SK-N-SH (cell line): Measurements from ENCODE around the gene MEGF10. TPM values are rescaled to one million over a fixed set of nuclear protein-coding genes. Genes with fewer than 3 reads are reported as not detected.

Experiments used
- CTCF ChIA-PET: fragments of 300-600, 350-600 bp; formaldehyde crosslinking; extraction: SDS; loops from one replicate; lab custom pipeline; 2021; lab: Yijun Ruan, JAX
- POLR2A ChIA-PET: fragments of 350-600 bp; sonication (Branson Sonifier 250); formaldehyde crosslinking; extraction: SDS; loops from one replicate; lab custom pipeline; 2020; ENCODE audit warnings: antibody characterized with exemption, inconsistent platforms; lab: Yijun Ruan, JAX
- DNase-seq: peaks from one replicate; pipeline ENCODE4 v3.0.0; 2012
- H2AFZ ChIP-seq: fragments of 200-600 bp; sonication (generic); 2 replicates; pipeline ENCODE4 v1.8.1; 2016; ENCODE audit warnings: antibody characterized with exemption, mild to moderate bottlenecking, low read depth
- H3F3A ChIP-seq: fragments of 200-600 bp; sonication (generic); replicated peaks from 2 replicates; pipeline ENCODE3; 2016; ENCODE audit warnings: antibody characterized with exemption, mild to moderate bottlenecking; ENCODE audit not compliant: insufficient read depth
- H3K27ac ChIP-seq, 2 experiments: fragments of 200-500 bp in 1 of 2; fragments of 200-600 bp in 1 of 2; sonication (Bioruptor generic) in 1 of 2; sonication (generic), shearing (Covaris generic) in 1 of 2; 2 replicates each; pipeline versions ENCODE4 v1.5.1 to v1.6.1; 2014 to 2016; ENCODE audit warnings: low read depth in 2 of 2, inconsistent platforms in 1 of 2, low read length in 1 of 2, mild to moderate bottlenecking in 1 of 2, mixed read lengths in 1 of 2
- H3K27me3 ChIP-seq: fragments of 200-600 bp; sonication (generic), shearing (Covaris generic); 2 replicates; pipeline ENCODE4 v1.6.1; 2016; ENCODE audit warnings: mixed run types; ENCODE audit not compliant: insufficient read depth
- H3K36me3 ChIP-seq, 2 experiments: fragments of 200-500 bp in 1 of 2; fragments of 200-600 bp in 1 of 2; sonication (Bioruptor generic) in 1 of 2; sonication (generic) in 1 of 2; replicated peaks in 1 of 2; 2 replicates each; pipeline versions ENCODE3 to v1.5.1; 2014 to 2016; ENCODE audit warnings: low read length in 1 of 2, mild to moderate bottlenecking in 1 of 2; ENCODE audit not compliant: insufficient read depth in 2 of 2, control insufficient read depth in 1 of 2
- H3K4me1 ChIP-seq, 2 experiments: fragments of 200-500 bp in 1 of 2; fragments of 200-600 bp in 1 of 2; sonication (Bioruptor generic) in 1 of 2; sonication (generic), shearing (Covaris generic) in 1 of 2; 2 replicates each; pipeline versions ENCODE4 v1.5.1 to v1.6.1; 2014 to 2016; ENCODE audit warnings: low read depth in 1 of 2, low read length in 1 of 2, mixed run types in 1 of 2; ENCODE audit not compliant: insufficient read depth in 2 of 2, control insufficient read depth in 1 of 2
- H3K4me2 ChIP-seq: fragments of 200-600 bp; sonication (generic), shearing (Covaris generic); 2 replicates; pipeline ENCODE4 v1.6.1; 2017; ENCODE audit warnings: mixed run types
- H3K4me3 ChIP-seq, 2 experiments: fragments of 200-500 bp in 1 of 2; fragments of 200-600 bp in 1 of 2; sonication (Bioruptor generic) in 1 of 2; sonication (generic), shearing (Covaris generic) in 1 of 2; 2 replicates each; pipeline versions ENCODE4 v1.5.1 to v1.8.1; 2014 to 2016; ENCODE audit warnings: low read depth in 2 of 2, inconsistent platforms in 1 of 2, low read length in 1 of 2, mild to moderate bottlenecking in 1 of 2, mixed read lengths in 1 of 2, moderate library complexity in 1 of 2
- H3K79me2 ChIP-seq: fragments of 200-600 bp; sonication (generic); 2 replicates; pipeline ENCODE4 v1.8.1; 2017; ENCODE audit warnings: mild to moderate bottlenecking; ENCODE audit not compliant: insufficient read depth
- H3K9ac ChIP-seq: fragments of 200-600 bp; sonication (generic); 2 replicates; pipeline ENCODE4 v1.6.1; 2017; ENCODE audit warnings: mixed run types
- H3K9me2 ChIP-seq: fragments of 200-600 bp; sonication (generic); 2 replicates; pipeline ENCODE4 v1.6.1; 2017; ENCODE audit warnings: mixed run types
- H3K9me3 ChIP-seq: fragments of 200-600 bp; sonication (generic); 2 replicates; pipeline ENCODE4 v1.6.1; 2017; ENCODE audit warnings: mixed run types, mild to moderate bottlenecking, moderate library complexity
- H4K20me1 ChIP-seq: fragments of 200-600 bp; sonication (generic); 2 replicates; pipeline ENCODE4 v1.6.1; 2017; ENCODE audit warnings: mild to moderate bottlenecking, mixed run types; ENCODE audit not compliant: insufficient read depth
- NRF1 ChIP-seq: IDR thresholded peaks from 2 replicates; pipeline ENCODE4 v1.6.1; 2012; ENCODE audit warnings: low read depth, mild to moderate bottlenecking, low read length
- RFX5 ChIP-seq: IDR thresholded peaks from 2 replicates; pipeline ENCODE4 v1.6.1; 2012; ENCODE audit warnings: mild to moderate bottlenecking, improper control_type of control experiment, low read length
- RXRA ChIP-seq: IDR thresholded peaks from 2 replicates; pipeline ENCODE4 v1.4.0; 2012; ENCODE audit warnings: low read depth, mild to moderate bottlenecking, borderline replicate concordance
- SIN3A ChIP-seq: IDR thresholded peaks from 2 replicates; pipeline ENCODE4 v1.6.1; 2012; ENCODE audit warnings: low read depth, mild to moderate bottlenecking, low read length, moderate library complexity, borderline replicate concordance
- SMC3 ChIP-seq: IDR thresholded peaks from 2 replicates; pipeline ENCODE4 v1.6.1; 2012; ENCODE audit warnings: low read depth, low read length, improper control_type of control experiment
- TCF12 ChIP-seq: IDR thresholded peaks from 2 replicates; pipeline ENCODE4 v1.4.0; 2012
- polyA plus RNA-seq, 3 experiments: library from polyadenylated mRNA; depleted of rRNA; stranded (reverse); fragments of >200 nt; gene quantifications; 2 replicates each; pipeline ENCODE4 v1.2.3, GENCODE V29; 2012
- TF ChIP-seq, protein P1 (sequence below): fragments of 200-600 bp; sonication (generic); IDR thresholded peaks from 2 replicates; pipeline ENCODE4 v1.6.1; 2017; ENCODE audit warnings: antibody characterized with exemption, mild to moderate bottlenecking, moderate library complexity
- TF ChIP-seq, protein P2 (sequence below): IDR thresholded peaks from 2 replicates; pipeline ENCODE4 v1.4.0; 2012; ENCODE audit warnings: low read depth, borderline replicate concordance
- TF ChIP-seq, protein P3 (sequence below): IDR thresholded peaks from 2 replicates; pipeline ENCODE4 v1.6.1; 2012; ENCODE audit warnings: mild to moderate bottlenecking, low read depth, low read length, moderate library complexity
- TF ChIP-seq, protein P4 (sequence below): IDR thresholded peaks from 2 replicates; pipeline ENCODE4 v1.4.0; 2012; ENCODE audit warnings: low read depth

The MEGF10 gene
- polyA plus RNA-seq, 1 of the 3 experiments (the other 2 are of a cell fraction): 1.1 TPM

DNA sequence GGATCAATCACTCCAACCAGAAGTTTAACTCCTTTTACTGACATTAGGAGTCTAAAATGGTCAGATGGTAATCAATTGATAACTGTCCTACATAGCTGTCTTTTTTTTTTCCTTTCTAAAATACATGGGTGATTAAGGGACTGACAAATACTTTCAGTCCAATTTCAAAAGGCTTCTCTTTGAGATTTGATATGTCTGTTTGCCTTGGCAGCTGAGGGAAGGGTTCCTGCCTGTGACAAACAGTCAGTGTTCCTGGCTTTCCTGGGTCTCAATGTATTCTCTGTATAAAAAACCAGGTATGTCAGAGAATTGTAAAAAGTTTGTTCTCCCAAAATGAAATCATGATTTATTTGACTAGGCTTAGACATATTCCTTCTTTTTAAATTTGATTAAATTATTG, 84.5 kb downstream of the MEGF10 start:
- H3K4me2 ChIP-seq: no peak overlapping the region
- peaks cover 2 to 9% of the 10 kb centered on the region in 2 experiments; a peak in 3 of 4 replicates for H3K4me1 ChIP-seq
- H3K27me3 ChIP-seq: no peaks in the 10 kb centered on the region
- H4K20me1 ChIP-seq: no peaks in the 10 kb centered on the region
- H3K79me2 ChIP-seq: no peaks in the 10 kb centered on the region
- H3K36me3 ChIP-seq: no peaks in the 10 kb centered on the region
- CTCF ChIA-PET: interaction anchor here (1.4 kb wide), 1 partner anchor 22 kb away, joined by 4 read pairs; no protein-coding TSS in a partner anchor
- TF ChIP-seq RFX5 (no peak), NRF1 (no peak), TCF12 (no peak), SMC3 (no peak), SIN3A (no peak), RXRA (no peak)
- TF ChIP-seq, protein P1, sequence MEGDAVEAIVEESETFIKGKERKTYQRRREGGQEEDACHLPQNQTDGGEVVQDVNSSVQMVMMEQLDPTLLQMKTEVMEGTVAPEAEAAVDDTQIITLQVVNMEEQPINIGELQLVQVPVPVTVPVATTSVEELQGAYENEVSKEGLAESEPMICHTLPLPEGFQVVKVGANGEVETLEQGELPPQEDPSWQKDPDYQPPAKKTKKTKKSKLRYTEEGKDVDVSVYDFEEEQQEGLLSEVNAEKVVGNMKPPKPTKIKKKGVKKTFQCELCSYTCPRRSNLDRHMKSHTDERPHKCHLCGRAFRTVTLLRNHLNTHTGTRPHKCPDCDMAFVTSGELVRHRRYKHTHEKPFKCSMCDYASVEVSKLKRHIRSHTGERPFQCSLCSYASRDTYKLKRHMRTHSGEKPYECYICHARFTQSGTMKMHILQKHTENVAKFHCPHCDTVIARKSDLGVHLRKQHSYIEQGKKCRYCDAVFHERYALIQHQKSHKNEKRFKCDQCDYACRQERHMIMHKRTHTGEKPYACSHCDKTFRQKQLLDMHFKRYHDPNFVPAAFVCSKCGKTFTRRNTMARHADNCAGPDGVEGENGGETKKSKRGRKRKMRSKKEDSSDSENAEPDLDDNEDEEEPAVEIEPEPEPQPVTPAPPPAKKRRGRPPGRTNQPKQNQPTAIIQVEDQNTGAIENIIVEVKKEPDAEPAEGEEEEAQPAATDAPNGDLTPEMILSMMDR: no peak
- TF ChIP-seq, protein P2, sequence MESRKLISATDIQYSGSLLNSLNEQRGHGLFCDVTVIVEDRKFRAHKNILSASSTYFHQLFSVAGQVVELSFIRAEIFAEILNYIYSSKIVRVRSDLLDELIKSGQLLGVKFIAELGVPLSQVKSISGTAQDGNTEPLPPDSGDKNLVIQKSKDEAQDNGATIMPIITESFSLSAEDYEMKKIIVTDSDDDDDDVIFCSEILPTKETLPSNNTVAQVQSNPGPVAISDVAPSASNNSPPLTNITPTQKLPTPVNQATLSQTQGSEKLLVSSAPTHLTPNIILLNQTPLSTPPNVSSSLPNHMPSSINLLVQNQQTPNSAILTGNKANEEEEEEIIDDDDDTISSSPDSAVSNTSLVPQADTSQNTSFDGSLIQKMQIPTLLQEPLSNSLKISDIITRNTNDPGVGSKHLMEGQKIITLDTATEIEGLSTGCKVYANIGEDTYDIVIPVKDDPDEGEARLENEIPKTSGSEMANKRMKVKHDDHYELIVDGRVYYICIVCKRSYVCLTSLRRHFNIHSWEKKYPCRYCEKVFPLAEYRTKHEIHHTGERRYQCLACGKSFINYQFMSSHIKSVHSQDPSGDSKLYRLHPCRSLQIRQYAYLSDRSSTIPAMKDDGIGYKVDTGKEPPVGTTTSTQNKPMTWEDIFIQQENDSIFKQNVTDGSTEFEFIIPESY: no peak
- TF ChIP-seq, protein P3, sequence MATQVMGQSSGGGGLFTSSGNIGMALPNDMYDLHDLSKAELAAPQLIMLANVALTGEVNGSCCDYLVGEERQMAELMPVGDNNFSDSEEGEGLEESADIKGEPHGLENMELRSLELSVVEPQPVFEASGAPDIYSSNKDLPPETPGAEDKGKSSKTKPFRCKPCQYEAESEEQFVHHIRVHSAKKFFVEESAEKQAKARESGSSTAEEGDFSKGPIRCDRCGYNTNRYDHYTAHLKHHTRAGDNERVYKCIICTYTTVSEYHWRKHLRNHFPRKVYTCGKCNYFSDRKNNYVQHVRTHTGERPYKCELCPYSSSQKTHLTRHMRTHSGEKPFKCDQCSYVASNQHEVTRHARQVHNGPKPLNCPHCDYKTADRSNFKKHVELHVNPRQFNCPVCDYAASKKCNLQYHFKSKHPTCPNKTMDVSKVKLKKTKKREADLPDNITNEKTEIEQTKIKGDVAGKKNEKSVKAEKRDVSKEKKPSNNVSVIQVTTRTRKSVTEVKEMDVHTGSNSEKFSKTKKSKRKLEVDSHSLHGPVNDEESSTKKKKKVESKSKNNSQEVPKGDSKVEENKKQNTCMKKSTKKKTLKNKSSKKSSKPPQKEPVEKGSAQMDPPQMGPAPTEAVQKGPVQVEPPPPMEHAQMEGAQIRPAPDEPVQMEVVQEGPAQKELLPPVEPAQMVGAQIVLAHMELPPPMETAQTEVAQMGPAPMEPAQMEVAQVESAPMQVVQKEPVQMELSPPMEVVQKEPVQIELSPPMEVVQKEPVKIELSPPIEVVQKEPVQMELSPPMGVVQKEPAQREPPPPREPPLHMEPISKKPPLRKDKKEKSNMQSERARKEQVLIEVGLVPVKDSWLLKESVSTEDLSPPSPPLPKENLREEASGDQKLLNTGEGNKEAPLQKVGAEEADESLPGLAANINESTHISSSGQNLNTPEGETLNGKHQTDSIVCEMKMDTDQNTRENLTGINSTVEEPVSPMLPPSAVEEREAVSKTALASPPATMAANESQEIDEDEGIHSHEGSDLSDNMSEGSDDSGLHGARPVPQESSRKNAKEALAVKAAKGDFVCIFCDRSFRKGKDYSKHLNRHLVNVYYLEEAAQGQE: no peak
- TF ChIP-seq, protein P4, sequence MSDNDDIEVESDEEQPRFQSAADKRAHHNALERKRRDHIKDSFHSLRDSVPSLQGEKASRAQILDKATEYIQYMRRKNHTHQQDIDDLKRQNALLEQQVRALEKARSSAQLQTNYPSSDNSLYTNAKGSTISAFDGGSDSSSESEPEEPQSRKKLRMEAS: no peak
- no peak overlapping the region for H3K27ac ChIP-seq
- POLR2A ChIA-PET: no interaction called here
- H3K9me3 ChIP-seq: no peaks in the 10 kb centered on the region
- H3K4me3 ChIP-seq: no peak overlapping the region
- no peak for DNase-seq
- H3K9me2 ChIP-seq: no peaks in the 10 kb centered on the region
- no peak overlapping the region for H2AFZ ChIP-seq
- H3K9ac ChIP-seq: no peak overlapping the region
- H3F3A ChIP-seq: peaks cover 14% of the 10 kb centered on the region
